Stimulated activated CD4-positive, alpha-beta T cell treated with anti-CD3 and anti-CD28 coated beads, Interleukin-2, amount 100 ng/mL, for 24 hours (primary cell): ENCODE data around the gene IAPP.
"Not testable (repeated sequence)": the region's sequence is repeated elsewhere in the genome, so short reads cannot be mapped to it uniquely, and the experiment has no call there.

Experiments used
- DNase-seq, 2 donors: peaks; one replicate each; pipeline ENCODE4 v3.0.0-alpha.2; 2020

The IAPP gene

DNA sequence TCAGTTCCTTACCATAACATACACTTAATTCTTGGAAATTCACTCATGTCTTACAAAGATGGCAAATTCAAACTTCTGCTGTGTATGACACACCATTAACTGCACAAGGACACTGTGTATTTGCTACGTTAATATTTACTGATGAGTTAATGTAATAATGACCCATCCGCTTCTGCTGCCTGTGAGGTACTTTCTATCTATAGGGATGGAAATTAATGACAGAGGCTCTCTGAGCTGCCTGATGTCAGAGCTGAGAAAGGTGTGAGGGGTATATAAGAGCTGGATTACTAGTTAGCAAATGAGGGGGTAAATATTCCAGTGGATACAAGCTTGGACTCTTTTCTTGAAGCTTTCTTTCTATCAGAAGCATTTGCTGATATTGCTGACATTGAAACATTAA lies at the start of gene IAPP:
TSS of gene IAPP (plus strand) at position 301 of the 400 bp plus-strand sequence. CDS start 450 bp downstream, outside the sequence.
- DNase-seq: no peak

DNA sequence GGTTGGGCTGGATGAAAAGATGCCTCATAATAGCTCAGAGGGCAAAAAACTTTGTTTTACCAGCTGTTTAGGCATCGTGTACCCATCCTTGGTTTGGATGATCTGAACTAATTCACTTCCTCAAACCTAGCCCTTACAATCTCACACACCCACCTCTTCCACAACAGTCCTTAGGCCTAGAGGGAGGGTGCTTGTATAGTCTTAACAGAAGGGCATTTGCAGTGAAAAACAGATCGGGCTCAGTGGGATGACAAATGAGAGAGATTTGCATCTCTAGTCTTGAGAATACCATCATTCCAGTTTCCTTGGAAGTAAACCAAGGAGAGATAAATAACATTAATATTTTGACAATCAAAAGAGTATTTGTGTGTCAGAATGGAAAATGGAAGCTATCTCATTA lies 49.0 kb upstream of the IAPP start:
- DNase-seq: no peak

DNA sequence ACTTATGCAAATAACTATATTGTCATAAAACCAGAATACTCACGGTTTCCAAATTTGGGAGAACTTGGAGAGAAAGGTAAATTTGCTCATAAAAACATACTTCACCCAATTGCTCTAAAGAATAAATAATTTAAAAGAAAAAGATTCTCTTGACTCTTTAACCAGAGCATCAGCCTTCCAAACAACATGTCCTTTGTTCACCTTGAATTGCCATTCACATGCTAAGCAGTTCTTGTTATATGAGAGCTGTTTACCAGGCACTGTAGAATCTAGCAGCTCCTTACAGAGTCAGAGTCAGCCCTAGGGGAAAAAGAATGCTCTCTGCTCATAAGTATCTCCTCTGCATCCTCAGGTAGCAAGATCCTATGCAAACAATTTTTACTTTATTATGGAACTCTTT lies 48.2 kb upstream of the IAPP start:
- no peak for DNase-seq

DNA sequence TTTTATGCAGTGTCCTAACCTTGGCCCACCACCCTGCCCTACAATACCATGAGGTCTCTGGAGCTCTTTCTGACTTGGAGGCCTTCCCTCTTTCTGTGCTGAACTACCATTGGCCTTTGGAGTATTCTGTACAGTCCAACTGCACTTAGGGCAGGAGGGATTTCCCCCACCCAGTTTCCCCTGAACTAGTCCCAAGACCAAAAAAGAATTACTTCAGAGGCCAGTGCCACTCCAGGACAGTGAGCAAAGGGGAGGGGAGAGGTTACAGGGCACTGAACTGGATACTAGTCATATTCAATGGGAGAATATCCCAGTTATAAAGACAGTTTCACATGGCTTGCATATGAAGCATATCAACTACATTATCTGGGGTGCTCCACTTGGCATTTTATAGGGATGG lies 44.1 kb upstream of the IAPP start:
- no peak for DNase-seq

- no peak for DNase-seq
These were observed 41.9 kb upstream of the IAPP start for GRCh38 chr12:21330682-21331253.

GRCh38 chr12:21334771-21335325 lies 37.9 kb upstream of the IAPP start, which contains the start of gene SLCO1A2:
SLCO1A2 (minus strand) TSS chr12:21334917; CDS start chr12:21334647, 270 bp downstream.
- DNase-seq: no peak

DNA sequence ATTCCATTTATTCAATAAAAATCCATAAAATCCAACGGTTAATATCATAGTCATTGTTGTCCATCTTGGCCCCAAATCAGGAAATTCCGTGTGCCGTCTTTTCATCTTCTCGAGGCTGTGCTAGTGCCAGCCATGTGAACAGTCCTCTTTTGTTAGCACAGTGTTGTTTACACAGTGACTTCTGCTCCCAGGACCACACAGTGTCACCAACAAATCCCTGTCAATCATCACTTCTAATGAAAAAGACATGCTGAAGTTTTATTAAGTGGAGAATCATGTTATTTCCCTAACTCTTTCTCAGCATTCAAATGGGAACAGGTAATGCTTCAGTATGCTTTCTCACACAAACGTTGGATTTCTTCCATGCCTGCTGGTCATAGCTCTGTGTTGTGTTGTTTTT lies 36.0 kb upstream of the IAPP start:
- no peak for DNase-seq

DNA sequence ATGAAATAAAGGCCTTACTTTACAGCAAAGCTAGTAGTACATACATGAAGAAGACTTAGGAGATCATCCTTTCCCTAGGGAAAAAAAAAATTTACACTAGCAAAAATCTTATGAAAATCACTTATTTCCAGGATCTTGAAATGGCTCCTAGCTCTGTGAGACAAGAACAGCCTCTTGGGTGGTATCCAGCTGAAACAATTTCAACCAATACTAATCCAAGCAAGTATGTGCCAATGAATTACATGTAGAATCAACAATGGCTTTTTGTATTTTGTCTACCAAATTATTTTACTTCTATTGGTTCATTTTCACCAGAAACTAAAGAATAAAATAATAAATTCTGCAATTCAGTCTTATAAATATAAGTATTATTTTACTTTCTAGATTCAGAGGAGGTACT lies 35.2 kb upstream of the IAPP start:
- no peak for DNase-seq

DNA sequence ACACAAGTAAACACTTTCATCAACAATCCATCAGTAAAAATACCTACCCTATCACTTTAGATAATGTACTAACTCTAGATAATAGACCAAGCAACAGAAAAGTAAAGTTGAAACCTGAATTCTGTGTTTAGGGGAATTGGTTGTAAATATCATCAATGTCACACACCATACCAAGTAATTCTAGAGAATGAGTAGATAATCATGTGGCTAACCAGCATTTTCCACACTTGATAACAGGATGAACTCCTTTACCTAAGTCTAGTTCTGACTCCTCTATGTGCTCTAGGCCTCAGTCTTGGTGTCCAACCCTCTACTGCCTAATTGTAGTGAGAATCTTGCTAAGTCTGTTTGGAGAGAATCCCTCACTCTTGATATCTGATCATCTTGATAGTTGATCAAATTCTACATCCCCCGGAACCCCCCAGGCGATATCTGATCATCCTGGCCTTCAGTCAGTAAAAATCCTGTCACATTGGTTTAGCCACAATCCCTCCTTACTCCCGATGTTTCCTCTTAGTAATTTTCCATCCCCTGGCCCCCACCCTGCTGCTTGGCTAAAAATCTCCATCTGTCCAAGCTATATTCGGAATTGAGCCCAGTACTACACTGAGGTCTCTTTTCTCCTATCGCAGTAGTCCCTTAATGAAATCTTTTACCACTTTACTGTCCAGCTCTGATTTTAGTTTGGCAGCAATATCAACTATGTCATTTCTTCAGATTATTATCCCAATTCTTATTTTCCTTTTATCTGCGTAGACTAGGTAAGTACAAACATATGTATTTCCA lies 34.5 kb upstream of the IAPP start:
- DNase-seq: no peak

GRCh38 chr12:21339921-21340320 lies 32.8 kb upstream of the IAPP start:
- DNase-seq: no peak

- no peak for DNase-seq
These were observed 32.3 kb upstream of the IAPP start for GRCh38 chr12:21340403-21340802.

DNA sequence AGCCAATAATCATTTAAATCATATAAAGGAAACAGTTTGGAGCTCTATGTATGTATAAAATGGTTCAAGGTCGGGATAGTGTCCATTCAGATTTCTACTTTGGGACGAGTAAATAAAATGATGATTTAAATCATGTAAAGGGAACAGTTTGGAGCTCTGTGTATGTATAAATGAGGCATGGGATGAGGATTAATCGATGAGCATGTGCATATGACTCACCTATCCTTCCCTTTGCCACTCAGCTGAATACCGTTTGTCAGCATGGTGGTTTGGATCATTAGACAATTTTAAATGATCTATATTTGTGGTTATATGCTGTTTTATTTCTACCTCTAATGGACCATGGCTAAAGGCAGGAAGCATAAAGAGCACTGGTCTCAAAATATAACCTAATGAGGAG lies 30.9 kb upstream of the IAPP start:
- DNase-seq: no peak

DNA sequence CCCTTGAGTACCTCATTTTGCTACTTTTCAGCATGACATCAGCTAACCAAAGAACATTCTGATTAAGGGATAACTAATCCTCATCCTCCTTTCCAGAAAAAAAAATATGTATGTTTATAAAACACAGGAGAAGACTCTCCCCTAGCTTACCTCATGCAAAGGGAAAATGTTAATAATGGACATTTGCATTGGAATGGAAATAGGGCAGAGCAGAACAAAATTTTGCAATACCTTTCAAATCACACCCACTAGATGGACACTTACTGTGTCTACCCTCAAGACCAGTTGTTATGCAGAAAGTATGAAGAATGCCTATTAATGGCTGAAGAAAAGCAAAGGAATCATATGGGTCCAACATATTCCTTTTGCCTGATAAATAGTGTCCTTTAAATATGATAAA lies 29.1 kb upstream of the IAPP start:
- no peak for DNase-seq

GRCh38 chr12:21346542-21347205 lies 26.0 kb upstream of the IAPP start:
- no peak for DNase-seq

DNA sequence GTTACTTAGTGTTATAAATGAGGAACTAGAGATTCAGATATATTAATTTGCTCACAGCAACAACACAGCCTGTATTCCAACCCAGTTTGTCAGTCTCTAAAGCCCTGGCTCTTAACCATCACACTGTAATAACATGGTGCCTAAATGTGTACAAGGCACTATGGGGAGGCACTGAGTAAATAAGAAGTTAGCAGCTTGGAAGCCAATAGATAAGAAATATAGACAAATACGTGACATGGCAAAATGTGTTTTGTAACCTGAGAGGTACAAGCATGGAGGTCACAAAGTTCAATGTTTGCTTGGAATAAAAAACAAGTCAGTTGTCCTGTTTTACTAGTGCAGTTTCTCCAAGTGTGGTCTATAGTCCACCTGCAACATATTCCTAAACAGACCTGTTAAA lies 21.7 kb upstream of the IAPP start:
- DNase-seq: no peak

DNA sequence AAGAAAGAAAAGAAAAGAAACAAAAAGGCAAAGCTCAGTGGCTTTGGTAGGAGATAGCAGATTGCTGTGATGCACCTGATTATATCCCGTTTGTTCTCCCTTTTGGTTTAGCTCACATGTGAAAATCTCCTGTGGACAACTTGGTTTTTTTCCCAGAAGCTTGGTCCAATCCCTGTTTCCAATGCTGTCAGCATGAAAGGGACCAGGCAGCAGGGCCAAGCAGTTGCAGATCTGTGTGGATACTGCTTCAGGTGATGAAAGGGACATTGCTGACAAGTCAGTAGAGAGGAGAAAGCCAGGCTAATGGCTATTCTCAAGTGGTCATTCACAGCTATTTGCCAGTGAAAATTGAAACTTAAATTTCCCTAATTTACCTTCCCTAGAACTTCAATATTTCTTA lies 19.2 kb upstream of the IAPP start:
- DNase-seq: no peak

- DNase-seq: no peak
These were observed 18.8 kb upstream of the IAPP start for GRCh38 chr12:21353948-21354347.

DNA sequence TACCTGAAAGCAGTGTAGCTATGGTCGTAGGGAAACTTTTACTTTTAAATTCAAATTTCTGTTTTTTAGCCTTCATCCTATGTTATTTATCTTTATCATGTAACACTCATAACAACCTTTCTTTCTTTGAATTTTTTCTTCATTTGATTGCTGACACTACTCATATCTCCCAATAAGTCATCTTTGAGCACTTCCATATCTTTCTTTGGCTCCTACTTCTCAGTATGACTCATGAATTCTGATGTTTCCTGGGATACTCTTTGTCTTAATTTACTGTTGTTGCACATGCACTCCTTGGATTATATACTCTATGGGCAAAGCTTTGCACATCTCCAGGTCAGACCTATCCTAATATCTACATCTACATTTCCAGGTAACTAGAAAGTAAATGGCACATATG lies 18.1 kb upstream of the IAPP start:
- DNase-seq: no peak

DNA sequence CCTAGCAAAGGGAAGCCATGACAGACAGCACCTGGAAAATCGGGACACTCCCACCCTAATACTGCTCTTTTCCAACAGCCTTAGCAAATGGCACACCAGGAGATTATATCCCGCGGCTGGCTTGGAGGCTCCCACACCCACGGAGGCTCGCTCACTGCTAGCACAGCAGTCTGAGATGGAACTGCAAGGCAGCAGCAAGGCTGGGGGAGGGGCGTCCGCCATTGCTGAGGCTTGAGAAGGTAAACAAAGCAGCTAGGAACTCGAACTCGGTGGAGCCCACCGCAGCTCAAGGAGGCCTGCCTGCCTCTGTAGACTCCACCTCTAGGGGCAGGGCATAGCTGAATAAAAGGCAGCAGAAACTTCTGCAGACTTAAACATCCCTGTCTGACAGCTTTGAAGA lies 12.1 kb upstream of the IAPP start:
- DNase-seq: not testable (repeated sequence)

GRCh38 chr12:21369141-21369980 lies 3.3 kb upstream of the IAPP start:
- DNase-seq: no peak

- no peak for DNase-seq
These were observed 1.8 kb upstream of the IAPP start for GRCh38 chr12:21370845-21371449.

DNA sequence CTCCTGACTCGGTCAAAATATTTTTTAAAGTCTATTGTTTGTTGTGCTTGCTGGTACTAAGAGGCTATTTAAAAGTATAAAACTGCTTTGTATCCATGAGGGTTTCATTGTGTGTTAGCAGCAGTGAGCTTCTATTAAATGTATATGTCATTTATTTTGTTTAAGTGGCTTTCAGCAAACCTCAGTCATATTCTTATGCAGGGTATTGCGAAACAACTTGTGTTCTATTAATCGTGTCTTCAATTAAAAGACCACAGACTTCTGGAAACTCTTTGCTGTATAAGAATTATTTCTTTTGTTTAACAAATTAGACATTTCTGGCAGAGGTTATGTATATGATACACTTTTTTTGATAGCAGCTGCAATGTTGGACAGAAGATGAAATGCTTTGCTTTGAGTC lies 6.5 kb downstream of the IAPP start:
- DNase-seq: no peak
